Measurements from ENCODE around the gene UPK2.

The UPK2 gene

DNA sequence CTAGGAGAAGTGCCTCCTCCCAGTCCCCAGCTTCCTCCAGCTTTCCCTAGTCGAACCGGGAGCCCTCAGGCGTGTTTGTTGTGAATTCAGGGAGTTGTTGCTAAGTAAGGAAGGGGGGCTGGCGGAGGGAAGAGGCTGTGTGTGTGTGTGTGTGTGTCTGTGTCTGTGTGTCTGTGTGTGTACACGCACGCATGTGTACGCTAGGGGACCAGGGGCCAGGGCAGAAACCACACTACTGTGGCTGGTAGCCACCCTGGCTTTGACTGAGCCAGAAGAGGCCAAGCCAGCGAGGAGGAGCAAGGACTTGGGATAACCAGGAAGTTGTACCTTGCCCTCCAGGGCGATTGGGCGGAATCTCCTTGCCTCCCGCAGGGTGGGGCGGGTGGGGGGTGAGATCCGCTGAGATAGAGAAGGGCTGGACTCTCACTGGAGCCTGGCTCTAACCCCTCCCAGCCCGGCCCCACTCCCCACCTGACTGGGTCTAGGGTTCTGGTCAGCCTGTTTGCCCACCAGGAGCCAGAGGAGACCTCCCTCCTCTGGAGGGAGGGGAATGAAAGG is 37.9 kb upstream of the UPK2 start:
- DNase-seq, result no peak

DNA sequence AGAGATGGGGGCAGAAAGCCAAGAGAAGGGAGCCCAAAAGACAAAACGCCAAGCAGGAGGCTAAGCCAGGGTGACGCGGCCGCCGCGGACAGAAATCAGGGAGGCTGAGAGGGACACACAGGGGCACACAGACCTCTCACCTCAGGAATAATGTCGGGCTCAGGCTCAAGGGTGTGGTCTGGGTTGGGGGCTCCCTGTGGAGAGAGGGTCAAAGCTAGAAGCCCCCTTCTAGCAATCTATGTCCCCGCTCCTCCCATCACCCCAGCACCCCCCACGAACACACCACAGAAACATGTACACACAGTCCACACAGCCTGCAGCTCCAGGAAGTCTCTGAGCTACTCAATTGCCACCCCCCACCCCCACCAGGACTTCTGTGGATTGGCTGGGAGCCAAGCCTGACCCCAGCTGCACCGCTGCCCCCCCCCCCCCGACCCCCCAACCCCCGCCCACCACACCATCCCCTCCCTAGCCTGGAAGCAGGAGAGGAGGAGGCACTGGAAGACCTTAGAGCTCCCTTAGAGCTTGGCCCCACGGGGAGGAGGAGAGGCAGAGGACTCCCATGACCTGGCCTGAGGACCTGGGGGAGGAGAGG is 37.3 kb upstream of the UPK2 start:
- DNase-seq, result no peak

DNA sequence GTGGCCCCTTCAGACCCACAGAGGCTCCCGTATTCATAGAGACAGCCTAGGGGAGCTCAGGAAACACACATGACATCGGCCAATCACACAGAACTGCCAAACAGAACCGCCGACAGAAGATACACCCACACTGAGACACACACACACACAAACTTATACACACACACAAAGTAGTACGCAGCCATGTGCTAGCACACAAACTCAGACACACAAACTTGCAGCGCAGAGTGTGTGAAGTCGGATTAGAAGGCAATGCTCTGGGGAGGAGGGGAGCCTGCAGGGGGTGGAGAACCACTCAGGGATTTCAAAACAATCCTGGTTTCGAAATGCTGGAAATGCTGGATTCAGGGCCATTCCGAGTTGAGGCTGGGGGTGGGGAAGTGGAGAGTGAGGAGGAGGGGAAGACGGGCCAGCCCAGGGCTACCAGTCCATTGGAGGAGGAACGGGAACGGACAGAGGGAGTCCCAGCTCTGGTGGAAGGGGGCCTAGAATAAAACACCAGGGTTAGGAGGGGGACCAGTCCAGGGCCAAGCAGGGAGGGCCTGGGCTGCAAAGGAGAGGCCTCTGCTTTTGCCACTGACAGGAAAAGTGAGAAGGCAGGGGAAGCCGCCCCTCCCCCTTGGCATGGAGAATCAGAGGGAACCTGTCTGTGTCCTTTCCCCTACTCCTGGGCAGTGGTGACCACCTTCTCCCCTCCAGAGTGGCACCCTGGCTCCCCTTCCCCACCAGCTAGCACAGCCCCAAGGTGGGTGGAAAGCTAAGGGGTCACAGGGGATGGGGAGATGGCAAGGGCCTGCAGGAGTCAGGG is 34.8 kb upstream of the UPK2 start:
- DNase-seq, result no peak

DNA sequence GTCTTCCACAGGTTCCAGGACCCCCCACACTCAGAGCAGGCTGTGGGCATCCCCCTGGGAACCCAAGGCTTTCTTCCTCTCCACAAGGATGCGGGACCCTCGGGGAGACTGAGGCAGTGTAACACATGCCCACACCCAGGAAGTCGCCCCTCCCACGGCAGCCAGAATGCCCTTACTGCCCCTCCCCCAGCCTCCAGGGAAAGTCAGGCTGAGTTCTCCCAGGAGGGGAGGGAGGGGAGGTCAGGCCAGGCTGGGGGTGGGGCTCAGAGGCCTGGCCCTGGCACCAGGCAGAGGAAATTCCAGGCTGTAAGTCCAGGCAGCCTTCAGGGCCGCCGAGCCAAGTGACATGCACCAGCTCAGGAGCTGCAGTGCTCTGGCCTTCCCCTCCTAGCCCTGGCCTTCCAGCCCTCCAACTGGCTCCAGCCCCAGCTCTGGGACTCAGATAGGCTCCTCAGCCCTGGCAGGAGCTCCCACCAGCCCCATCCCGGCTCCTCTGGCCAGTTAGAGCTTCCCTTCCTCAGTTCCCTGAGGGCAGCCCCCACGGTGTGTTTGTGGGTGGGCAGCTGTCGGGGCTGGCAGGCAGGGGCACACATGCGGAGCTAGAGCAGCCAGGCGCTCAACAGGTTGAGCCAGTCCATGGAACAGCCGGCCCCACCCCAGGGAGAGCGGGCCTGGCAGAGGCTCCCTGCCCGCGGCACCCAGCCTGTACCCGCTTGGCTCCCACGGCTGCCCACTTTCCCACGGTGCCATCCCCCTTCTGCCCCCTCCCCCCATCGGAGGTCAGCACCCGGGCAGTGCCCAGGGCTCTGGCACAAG is 34.0 kb upstream of the UPK2 start:
- no peak for DNase-seq

DNA sequence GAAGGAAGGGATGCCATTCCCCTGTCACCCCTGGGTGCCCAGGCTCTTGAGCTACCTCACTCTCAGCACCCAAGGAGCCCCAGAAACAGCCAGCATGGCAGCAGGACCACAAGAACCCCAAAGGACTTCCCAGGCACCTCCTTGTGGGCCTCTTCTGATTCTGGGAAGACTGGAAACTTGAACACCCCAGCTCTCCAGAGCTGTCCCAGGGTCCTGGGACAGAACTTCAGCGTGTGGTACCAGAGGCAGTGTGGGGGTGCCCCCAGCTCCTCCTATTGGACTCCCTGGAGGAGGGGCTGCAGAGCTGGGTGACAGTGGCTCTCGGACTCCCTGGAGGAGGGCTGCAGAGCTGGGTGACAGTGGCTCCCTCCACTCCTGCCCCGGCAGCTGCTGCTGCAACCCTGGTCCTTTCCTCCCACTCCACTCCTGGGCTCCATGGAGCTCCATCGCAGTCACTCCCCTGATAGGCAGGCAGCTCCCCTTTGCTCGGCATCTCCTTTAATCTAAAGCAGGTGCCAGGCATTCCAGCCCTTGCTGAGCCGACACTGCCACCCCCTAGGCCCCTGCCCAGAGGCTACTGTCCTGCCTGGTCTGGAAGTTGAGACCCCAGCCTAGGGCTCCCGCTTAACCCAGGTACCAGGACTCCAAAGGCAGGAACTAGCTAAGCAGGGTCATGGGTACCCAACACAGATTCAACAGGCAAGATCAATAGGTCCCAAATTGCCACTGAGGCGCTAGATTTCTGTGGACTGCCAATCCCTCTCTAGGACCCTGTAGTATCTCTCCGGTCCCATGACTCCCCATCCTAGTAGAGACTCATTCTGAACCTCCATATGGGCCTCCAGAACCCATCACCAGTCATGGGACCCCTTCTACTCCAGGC is 33.1 kb upstream of the UPK2 start:
- no peak for DNase-seq

DNA sequence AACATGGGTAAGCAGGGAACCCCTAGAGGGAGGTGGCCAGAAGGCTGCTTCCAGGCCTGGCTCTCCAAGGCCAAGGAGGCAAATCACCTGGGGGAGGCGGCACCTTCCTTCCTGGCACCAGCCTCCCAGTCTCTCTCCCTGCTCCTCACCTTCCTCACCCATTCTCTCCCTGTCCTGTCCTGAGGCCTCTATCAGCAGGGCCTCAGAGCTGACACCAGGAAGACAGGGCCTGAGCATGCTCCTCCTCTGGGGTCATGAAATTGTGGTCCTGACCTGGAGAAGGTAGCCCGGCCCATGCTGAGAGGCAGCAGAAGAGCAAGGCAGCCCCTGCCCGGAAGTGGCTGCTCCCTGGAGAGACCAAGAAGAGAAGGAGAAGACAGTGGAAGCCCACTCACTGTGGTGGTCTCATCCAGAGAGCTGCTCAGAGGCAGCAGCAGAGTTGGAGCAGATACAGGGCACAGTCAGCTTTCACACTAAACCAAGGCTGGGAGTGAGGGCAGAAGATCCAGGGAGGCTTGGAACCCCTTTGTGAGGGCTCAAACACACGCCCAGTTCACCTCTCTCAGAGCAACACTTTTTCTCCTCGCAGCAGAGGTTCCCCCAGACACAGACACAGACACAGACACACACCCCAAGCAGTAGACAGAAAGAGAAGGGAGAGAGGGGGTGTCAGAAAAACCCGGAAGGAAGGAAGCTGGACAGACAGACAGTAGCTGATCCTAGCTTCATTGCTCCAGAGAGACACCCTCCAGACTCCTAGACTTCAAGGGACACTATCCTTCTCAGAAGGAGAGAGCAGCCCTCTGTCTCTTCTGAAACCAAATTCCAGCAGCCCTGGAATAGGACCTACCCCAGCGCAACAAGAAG is 32.1 kb upstream of the UPK2 start:
- no peak for DNase-seq

DNA sequence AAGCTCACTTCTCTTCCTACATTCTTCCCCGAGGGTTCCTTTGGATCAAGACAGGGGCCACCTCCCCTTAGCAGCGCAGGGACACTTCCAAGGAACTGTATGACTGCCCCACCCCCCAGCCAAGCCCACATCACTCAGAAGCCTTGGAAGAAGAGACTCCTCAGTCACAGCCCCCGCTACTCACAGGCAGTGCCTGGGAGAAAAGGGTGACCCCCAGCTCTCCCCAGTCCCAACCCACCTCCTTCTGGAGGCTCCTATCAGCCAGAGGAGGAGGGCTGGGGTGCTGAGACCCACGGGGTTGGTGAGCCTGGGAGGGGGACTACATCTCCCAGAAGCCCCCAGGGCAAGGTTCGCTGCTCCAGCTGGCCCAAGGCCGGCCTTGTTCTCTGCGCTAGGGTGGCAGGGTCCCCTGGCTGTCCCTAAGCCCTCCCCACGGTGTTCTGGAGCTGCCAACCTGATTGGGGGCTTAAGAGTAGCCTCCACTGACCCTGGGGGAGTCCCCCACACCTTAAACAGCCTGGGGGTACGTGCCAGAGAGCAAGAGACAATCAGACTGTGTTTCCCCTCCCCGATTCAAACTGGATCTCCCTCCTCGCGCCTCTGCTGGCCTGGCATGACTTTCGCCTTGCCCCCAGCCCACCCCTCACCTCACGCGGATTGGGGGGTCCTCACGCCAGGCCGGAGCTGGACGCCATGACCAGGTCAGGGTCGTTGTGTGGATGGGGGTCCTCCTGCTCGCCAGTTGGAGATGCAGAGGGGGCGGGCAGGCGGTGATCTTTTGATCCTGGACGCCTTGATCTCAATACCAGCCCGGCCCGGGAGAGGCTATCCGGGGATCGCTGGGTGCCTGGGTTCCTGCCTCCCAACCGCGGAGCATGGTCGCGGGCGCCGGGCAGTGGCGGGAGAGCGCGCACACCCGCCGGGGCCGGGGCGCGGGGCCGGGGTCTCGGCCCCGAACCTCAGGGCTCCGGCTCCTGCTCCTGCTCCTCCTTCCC is 31.2 kb upstream of the UPK2 start:
- DNase-seq, result no peak

DNA sequence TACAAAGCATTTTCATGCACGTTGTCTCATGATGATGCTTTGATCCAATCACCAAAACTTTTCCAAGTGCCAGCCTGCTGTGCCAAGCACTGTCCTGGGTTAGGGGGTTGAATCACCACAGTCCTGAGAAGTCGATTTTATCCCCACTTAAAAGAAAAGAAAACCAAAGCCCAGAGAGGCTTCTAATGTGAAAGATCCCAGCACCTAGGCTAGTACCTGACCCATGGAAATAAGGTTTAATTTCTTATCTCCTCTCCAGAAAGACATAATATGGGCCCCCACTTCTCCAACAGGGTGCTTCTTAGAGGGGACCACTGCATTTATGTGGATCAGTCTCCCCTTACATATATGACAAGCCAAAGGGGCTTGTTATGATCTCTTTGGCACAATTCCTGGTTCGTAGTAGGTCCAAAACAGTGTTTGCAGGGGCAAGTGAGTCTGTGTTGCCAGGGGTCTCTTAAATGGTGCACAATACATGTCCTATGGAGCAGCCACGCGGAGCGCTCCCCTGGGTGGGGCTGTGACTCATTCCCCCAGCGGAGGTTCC is 28.5 kb upstream of the UPK2 start:
- no peak for DNase-seq

DNA sequence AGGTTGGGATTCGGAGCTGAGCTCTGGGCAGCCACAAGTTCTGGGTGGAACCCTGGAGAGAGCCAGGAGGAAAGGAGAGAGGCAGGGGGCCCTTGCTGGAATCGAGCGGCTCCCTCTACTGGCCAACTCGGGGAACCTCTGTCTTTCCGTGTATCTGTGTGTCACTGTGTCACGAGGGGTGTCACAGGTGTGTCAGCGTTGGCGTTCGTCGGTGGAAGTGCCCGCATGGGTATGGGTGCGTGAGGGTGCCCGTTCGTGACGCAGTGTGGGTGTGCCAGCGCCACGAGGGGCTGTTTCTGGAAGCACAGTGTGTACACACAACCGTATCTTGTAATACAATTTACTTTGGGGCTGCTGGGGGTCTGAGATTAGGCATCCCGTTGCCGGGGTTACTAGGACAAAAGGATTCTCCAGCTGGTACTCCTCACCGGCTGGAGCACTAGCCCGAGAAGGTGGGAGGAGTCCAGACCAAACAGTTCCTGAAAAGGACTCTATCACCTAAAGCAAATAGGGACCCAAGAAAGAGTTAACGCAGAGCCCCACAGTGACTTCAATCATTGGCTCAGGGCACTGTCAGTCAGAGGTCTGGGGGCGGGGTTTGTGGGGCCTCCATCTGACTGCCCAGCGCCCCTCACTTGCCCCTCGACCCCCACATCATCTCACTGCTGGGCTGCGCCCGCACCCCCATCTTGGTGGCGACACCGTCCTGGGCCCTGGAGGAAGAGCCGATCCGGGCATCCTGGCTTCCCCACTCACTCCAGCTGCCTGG is 27.8 kb upstream of the UPK2 start:
- DNase-seq, result peak; percentile 60

DNA sequence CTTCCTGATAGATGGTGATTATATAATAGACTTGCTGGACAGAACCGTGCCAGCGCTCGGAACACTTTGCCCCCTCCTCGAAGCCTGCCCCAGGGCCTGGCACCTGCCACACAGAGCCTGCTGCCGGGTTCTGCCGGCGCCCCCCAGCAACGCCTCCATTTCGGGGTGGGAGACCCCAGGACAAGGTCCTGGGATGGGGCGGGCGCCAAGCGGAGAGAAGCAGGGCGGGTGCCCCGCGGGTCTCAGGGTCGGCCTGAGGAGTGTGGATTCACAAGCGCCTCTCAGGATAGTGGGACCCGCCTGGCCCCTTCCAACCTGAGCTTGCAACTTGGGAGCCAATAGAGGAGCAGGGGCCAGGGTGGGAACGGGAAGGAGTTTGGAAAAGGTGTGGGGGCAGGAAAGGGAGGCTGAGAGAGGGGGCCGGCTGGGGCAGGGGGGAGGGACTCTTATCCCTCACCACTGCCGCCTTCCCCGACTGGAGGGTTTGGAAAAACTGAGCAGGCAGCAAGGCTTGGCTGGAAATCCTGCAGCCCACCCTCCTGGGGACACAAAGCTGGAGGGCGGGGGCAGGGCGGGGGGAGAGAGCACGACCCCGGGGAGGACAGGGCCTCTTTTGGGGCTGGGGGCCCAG is 27.1 kb upstream of the UPK2 start:
- DNase-seq, result no peak

DNA sequence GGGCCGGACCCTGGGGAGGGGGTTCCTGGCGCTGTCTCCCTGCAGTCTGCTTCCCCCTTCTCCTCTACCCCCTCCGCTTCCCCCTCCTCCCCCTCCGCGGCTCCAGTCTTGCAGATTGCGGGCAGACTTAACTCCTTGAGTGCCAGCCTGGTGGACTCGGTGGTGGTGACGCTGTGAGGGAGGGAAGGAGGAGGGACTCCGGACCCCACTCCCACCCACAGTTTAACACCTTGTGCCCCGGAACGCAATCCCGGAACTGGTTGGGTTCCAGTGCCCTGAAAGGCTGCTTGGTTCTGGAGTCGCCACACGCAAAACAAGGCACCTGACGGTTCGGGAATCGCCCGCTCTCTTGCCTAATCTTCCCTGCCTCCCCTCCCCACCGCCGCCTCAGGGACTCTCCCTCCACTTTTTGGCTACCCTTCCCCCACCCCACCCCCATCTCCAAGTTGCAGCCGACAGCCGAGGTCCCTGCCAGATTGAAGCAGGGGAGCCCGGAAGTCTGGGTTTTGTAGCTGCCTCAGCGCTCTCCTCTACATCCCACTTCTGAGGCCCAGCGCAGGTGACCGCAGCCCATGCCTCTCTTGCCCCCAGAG is 26.5 kb upstream of the UPK2 start:
- peak; percentile 46 for DNase-seq

DNA sequence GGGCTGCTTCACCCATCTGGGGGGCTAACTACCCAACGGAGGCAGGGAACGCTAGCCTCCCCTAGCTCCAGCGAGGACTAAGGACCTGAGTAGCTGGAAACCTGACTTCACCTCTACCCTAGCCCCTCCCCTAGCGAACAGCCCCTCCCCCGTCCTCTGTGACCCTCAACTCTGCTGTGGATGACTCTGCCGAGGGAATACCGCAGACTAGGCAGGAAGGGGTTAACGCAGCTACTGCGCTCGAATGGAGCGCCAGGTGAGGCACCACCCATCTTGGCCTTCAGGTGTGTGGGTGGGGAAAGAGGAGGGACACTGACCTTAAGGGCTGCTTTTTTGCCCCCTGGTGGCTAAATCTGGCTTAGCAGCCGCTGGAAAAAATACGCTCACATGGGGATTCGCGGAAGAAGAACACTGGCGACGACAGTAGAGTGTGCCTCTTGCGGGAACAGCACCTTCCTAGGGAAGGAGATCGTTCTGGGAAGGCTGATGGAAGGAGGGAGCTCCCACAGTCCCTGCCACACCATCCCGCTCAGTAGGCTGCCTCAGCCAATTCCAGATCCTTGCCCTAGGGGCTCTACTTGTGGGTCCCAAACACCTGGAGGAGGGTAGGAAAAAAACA is 25.9 kb upstream of the UPK2 start:
- DNase-seq, result peak; percentile 64

DNA sequence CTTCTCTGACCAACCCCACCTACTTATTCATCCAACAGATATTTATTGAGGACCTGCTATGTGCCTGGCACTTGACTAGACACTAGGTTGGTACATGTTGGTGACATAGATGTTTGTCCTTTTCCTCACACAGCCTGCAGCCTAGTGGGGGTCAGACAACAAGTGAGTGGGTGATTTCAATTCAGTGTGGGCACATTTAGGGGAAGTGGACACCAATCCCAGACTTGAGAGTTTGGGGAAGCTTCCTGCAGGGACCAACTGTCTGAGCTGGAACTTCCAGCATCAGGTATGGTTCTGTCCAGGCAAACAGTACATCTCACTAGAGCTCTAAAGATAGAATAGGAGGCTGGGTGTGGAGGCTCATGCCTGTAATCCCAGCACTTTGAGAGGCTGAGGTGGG is 24.5 kb upstream of the UPK2 start:
- DNase-seq, result no peak

DNA sequence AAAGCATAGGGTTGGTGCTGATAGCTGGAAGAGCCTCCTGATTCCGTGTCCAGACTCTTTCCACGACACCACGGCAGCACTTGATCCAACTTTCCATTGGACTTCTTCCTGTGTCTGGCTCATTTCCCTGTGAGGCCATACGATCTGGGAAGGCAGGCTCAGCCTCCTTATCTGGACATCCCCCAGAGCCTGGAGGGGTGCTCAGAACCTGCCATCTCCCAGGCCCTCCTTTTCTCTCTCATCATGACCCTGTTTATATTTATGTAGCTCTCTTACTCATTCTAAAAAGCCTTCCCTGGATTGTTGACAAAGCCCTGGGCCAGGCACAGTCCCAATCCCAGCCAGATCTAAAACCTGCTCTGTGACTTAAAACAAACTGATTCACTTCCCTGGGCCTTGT is 22.6 kb upstream of the UPK2 start:
- DNase-seq, result no peak

DNA sequence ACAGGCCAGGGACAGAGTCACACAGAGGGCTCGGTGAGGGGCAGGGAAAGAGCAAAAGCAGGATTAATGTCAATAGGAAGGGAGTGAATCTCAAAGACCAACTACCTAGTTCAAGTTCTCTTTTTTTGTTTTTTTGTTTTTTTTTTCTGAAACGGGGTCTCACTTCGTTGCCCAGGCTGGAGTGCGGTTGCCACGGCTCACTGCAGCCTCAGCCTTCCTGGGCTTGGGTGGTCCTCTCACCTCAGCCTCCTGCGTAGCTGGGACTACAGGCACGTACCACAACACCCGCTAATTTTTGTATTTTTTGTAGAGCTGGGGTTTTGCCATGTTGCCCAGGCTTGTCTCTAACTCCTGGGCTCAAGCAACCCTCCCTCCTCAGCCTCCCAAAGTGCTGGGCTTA is 20.7 kb upstream of the UPK2 start:
- DNase-seq, result no peak

DNA sequence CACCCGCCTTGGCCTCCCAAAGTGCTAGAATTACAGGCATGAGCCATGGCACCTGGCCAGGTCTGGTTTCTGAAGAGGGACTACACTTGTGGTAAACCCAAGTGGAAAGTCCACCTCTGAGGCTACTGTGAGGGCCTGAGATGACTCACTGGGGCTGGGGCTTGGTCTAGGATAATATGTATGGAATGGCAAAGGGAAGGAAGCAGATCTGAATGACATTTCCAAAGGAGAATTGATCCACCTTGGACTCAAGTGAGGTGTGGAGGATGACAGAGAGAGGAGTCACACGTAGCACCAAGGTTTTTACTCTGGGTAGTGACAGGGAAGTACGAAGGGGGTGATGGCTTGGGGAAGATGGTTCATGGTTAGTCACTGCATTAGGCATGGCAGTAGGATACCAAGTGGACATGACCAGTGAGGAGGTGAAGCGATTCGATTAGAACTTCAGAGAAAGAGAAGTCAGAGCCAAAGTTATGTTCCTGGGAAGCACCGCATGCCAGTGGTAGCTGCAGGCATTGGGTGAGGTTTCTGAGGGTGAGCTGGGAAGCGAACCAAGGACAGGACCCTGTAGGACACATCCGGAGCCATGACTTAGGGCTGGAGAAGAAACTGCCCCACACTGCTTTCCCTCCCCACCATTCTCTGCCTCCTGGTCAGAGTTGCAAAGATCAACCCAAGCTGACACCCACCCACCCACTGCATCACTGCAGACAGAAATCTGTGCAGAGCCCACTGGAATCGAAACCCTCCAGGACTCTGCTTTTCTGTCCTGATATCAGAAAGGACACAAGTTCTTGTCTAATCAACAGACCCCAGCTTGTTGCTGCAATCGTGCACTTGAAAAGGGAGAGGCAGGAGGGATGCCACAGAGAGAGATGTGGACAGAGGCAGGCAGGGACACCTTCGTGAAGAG is 17.4 kb upstream of the UPK2 start:
- no peak for DNase-seq
